ENCODE results near the gene PTCD3. TPM values are rescaled to one million over a fixed set of nuclear protein-coding genes. Genes with fewer than 3 reads are reported as not detected.

PTCD3 gene
- total and polyA plus RNA-seq, 2 of the 4 experiments (the other 2 are of a cell fraction) = 44.0 to 48.9 TPM

Small RNA genes within 50 kb of the gene (microRNA-seq; reads per million reads assigned to microRNA genes)
- gene RF00019 (ENCODE audit: insufficient read depth, insufficient read length) (not detected), gene SNORD94 (ENCODE audit: insufficient read depth, insufficient read length) (32.0 reads per million, percentile 67 among the genes with 10 or more reads in this experiment)

Small RNA genes within 50 kb of the gene (small RNA-seq; reads per million reads assigned to genes)
- 0 reads per million in 5 experiments for gene RF00019
- gene SNORD94 = 15.7 to 84.9 (median 67.8) reads per million in 5 experiments

Other genes with a start within 250 kb of the PTCD3 start
- 16.8 and 18.6 TPM in 2 replicates for gene ST3GAL5, start 217.2 kb upstream of the PTCD3 start, total RNA-seq (2012; rRNA removed)
- gene ST3GAL5, start 217.2 kb upstream of the PTCD3 start, polyA plus RNA-seq (2012; rRNA removed) = 19.2 and 21.0 TPM in 2 replicates
- gene POLR1A, start 349 bp upstream of the PTCD3 start, total RNA-seq (2012; rRNA removed) = 27.4 and 27.8 TPM in 2 replicates
- gene POLR1A, start 349 bp upstream of the PTCD3 start, polyA plus RNA-seq (2012; rRNA removed) = 7.6 and 9.3 TPM in 2 replicates
- 87.3 and 90.0 TPM in 2 replicates for gene IMMT, start 89.2 kb downstream of the PTCD3 start, total RNA-seq (2012; rRNA removed)
- gene IMMT, start 89.2 kb downstream of the PTCD3 start, polyA plus RNA-seq (2012; rRNA removed) = 41.0 and 50.5 TPM in 2 replicates
- 26.7 and 64.0 TPM in 2 replicates for gene MRPL35, start 93.2 kb downstream of the PTCD3 start, total RNA-seq (2012; rRNA removed)
- gene MRPL35, start 93.2 kb downstream of the PTCD3 start, polyA plus RNA-seq (2012; rRNA removed) = 37.6 and 48.7 TPM in 2 replicates
- gene REEP1, start 231.4 kb downstream of the PTCD3 start, total RNA-seq (2012; rRNA removed) = under 0.01 TPM in 2 replicates
- gene REEP1, start 231.4 kb downstream of the PTCD3 start, polyA plus RNA-seq (2012; rRNA removed) = 0.03 TPM in 1 of 2 replicates, not detected in the other